ENCODE results near the gene SPECC1L.

The SPECC1L gene

DNA sequence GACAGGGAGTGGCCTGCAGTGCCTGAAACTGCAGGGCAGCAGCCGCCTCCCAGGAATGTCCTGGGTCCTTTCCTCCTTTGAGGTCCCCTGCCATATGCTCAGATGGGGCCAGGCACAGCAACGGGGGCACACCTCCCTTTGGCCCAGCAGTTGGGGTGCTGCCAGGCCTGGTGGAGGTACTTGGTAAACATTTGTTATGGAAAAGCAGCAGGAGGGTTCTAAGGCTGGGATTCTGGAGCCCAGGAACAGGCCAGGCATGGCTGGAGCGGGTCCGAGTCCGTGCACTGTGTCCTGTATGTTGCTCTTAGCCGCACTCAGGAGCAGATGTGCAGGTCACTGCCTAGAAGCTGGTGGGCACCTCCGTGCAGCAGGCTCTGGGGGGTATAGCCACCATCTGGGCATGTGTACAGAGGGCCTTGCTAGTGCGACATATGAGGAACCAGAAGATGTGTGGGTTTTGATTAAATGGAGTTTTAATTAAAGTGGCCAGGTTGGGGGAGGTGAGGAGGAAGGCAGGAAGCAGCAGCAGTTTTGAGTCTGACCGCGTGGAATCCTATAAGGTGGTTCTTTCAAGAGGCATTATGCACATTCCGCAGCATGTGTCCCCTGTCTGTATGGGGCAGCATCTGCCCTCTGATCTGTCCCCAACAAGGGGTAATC, 158.2 kb downstream of the SPECC1L start:
- no peak for DNase-seq (ENCODE audit: low spot score)

DNA sequence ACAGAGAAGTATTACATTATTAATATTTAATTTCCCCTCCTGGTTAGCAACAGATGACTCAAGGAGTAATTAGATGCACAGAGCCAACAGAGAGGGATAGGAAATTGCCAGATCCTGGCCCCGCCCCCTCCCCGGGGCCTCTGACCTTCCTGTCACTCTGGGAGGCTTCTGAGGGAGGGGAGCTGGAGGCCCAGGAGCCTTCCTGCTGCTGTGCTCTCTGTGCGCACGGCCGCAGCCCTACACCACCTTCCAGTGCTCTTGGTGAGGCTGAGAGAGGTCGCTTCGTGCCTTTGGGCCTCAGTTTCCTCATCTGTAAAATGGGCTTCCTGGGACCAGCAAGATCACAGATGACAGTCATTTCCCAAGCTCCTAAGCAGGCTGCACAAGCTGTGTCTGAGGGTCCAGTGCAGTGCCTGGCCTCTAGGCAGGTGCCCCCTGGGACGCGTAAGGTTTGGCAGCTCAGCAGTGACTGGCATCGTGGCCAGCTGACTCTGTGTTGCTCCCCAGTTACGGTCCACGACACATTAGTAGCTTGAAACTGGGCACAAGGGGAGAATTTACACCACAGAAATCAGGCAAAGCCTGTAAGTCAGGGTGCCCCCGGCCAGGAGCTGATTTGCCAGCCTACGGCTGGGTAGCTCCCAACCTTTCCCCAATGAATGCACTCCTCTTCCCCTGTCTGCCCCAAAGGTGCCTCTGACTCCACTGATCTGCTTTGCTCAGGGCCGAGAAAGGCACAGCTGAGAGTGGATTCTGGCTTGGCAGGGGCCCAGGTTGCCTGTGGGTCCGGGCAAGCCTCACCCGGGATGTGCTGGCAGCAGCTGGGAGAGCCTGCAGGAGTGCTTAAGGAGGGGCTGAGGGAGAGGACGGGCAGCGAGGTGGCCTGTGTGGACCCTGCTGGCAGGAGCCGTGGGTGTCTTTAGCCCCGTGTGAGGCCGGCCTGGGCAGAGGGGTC, 159.1 kb downstream of the SPECC1L start:
- no peak for DNase-seq (ENCODE audit: low spot score)

DNA sequence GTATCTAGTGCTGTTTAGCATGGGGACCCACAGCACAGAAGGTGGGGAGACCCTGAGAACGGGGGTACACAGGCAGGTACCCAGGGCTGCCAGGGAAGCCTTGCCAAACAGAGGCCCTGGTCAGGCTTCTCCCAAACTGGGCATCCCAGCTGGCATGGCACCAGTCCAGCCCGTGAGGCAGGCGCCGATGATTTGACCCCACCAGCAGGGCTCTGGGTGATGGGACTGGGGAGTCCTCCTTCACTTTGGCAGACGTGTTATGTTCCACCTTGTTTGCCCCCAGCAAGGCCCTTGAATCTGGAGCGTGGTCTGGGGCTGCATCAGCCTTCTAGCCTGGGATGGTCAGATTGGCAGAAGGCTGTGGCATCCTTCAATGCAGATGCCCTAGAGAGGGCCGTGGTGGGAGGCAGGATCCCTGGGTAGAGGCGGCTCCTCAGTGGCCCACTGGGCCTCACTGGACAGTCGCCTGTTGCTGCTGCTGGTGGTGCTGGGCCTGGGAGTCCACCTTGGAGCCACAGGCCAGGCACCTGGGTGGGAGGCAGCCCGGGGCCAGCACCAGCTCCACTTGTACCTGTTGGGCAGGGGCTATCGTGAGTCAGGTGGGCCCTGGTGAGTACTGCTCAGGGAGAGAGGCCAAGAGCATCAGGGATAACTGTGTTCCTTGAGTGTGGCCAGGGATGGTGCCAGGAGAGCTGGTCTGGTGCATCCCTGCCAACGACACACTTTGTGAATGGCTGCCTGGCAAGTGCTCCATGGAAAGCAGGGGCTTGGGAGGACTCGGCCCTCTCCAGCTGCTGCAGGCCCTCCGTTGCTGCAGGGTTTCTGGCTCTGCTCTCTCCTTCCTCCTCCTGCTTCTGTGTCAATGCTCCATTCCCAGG, 160.0 kb downstream of the SPECC1L start:
- DNase-seq (ENCODE audit: low spot score): no peak

DNA sequence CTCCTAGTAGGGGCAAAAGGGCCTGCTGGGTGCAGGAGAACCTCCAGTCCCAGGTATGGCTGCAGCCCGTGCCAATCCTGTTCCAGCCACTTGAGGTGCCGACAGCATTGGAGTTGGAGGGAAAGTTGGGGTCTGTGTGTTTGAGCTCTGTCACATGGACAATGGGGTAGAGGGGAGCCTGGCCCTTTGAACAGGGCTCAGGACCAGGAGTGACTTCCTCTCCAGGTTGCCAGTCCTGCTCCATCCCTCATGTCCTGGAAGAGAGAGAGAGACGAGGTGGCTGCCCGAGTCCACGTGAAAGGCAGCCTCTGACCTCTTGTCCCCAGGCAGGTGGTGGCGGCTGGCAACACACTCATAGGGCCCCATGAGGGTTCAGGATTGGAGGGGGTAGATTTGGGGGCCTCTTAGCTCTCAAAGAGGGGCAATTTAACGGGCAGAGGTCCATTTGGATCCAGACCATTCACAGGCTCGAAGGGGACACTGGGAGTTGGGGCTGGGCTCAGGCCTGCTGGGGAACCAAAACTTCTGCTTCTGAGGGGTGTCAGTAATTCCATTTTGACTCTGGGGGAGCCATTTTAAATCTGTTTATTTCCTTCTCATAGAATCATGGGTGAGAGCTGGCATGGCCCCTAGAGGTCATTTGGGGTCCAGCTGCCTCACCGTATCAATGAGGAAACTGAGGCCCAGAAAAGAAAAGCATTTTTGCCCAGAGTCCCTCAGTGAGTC, 160.8 kb downstream of the SPECC1L start:
- no peak for DNase-seq (ENCODE audit: low spot score)

DNA sequence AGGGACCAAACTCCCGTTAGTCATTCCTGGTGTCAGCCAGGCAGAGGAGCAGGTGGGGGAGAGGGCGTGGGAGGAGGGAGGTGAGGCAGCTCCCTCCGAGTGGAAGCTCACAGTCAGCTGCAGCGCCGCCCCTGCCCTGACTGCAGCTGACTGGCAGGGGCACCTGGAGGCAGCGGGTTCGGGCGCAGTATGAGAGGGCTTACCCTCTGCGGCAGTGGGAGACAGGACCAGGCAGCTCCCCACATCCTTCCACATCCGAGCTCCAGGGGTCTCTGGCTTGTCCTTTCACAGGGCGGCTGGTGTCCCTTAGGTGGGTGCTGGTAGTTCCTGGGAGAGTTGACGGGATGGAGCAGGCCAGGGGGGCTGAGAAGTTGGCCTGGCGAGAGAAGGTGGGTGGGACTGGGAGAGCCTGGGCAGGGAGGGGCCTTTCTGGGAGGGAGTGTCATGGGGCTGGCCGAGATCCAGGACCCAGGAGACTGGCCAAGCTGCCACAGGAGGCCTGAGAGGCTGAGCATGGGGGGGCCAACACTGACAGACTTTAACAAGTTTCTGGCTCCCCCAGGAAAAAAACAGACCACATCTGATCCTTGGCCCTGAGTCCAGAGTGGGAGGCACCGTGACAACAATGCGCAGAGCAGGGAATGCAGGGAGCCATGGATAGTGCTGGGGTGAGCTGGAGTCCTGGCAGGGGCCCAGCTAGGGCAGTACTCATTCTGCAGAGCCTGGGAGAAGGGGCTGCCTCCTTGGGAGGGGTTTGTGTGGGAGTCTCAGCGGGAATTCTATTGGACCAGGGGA, 161.6 kb downstream of the SPECC1L start:
- no peak for DNase-seq (ENCODE audit: low spot score)

DNA sequence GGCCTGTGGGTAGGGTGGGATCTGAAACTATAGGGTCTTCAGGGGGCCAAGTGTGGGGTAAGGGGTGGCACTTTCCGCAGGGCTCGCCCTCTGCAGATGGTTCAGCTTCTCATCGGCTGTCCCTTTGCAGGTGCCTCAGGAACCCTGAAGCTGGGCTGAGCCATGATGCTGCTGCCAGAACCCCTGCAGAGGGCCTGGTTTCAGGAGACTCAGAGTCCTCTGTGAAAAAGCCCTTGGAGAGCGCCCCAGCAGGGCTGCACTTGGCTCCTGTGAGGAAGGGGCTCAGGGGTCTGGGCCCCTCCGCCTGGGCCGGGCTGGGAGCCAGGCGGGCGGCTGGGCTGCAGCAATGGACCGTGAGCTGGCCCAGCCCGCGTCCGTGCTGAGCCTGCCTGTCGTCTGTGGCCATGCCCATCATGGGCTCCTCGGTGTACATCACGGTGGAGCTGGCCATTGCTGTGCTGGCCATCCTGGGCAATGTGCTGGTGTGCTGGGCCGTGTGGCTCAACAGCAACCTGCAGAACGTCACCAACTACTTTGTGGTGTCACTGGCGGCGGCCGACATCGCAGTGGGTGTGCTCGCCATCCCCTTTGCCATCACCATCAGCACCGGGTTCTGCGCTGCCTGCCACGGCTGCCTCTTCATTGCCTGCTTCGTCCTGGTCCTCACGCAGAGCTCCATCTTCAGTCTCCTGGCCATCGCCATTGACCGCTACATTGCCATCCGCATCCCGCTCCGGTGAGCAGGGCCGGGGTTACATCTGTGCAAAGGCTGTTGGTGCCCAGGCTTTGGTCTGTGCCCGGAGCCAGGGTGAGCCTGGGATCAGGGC, 162.6 kb downstream of the SPECC1L start:
- no peak for DNase-seq (ENCODE audit: low spot score)

DNA sequence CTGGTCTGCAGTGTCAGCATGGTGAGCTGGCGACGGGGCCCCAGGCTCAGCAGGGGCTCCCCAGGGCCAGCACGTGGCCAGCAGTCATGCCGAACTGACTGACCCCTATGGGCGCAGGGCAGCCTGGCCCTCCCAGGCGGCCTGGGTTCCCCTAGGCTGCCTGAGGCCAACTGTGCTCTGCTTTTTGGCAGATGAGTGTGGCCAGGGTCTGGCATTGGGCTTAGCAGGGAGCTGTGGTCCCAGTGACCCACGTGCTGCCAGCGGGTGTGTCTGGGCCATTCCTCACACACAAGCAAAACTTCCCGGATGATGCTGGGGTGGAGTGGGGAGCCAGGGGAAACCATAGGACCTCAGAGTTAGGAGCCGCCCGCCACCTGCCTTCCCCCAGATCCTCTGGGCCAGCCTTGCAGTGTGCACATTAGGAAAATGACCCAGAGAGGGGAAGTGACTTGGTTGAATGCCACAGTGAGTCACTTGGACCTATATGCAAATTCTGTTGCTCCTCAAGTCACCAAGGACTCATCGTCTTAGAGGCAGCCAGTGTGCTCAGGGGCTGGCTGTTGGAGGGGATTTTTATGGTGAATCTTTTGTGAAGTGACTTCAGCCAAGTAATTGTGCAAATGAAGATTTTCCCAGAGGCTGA, 163.3 kb downstream of the SPECC1L start:
- no peak for DNase-seq (ENCODE audit: low spot score)

DNA sequence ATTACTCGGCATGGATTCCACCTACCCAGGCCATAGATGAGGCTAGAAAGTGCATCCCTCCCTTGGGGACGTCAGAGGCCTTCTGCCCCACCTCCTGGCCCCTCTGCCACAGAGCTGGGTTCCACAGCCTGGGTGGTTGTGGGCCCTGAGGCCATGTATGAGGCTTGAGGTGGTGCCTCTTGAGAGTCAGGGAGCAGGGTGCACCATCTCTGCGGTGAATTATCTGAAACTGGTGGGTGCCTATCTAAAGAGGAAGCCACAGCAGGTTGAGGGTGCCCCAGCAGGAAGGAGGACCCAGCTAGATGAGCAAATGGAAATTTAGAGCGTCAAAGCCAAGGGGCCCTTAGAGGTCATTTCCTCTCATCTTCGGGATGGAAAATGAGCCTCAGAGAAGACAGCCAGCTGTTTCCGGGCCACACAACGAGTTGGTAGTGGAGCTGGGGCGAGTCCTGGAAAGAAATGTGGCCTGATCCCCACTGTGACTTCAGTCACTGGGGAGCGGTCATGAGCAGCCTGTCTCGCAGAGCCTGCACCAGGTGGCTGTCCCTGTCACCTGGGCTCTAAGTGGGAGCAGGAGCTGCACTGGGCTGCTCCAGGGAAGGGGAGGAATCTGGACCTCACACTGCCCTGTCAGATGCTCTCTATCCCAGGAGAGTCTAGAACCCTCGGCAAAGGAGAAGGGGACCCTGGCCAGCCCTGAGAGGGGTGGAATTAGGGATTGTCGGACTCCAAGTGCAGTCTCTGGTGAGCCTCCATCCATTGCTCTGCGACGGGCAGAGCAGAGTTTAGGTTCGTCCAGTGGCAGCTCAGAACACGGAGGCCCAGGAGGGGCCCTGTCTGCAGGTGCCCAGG, 164.1 kb downstream of the SPECC1L start:
- no peak for DNase-seq (ENCODE audit: low spot score)

DNA sequence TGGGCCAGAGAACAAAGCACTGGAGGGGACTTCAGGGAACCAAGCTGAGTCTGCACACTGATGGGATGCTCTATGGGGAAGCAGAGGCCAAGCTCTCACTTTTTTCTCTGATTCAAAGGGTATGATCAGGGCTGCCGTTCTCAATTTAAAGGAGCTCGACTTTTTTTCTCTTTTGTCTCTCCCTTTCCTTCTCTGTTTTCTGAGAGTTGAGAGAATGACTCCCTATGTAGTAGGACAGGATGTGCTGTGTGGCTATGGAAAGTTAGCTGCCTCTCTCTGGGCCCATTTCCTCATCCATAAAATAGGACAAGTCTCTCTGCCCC, 164.7 kb downstream of the SPECC1L start:
- DNase-seq (ENCODE audit: low spot score): no peak

DNA sequence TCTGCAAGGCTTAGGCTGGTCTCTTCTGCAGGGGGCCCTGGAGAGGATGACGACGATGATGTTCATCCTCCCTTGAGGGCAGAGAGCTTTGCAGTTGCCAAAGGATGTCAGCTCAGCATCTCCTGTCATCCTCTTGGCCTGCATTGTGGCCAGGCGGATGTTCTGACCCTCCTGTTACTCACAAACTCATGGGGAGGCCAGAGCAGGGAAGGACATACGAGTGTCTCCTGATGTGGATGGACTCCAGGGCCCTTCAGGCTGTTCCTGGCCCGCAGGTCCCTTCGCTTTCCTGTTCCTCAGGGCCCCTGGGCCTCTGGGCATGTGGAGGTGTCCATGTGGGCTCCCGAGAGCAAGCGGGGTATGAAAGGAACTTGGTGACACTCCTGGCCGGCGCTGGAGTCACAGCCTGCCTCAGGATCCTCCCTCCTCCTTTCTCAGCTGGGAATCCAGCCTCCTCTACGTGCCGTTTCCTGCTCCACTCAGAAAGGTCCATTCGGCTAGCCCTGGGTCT, 165.3 kb downstream of the SPECC1L start:
- no peak for DNase-seq (ENCODE audit: low spot score)

DNA sequence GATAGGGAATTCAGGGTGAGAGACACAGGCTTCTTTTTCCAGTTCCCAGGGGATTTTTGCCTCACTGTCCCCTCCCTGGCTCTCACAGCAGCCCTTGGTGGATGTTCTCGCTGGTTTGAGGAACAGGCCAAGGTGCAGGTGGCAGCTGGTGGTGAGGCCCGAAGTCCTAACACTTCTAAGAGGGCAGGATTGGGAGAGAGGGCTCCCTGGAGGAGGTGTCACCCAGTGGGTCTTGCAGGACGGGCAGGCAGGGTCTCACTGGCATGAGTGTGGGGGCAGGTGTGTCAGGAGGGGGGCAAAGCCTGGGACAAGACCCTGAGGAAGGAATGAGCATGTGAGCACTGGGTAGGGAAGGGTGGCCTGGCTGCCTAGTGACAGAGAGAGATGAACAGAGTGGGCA, 165.9 kb downstream of the SPECC1L start:
- no peak for DNase-seq (ENCODE audit: low spot score)

DNA sequence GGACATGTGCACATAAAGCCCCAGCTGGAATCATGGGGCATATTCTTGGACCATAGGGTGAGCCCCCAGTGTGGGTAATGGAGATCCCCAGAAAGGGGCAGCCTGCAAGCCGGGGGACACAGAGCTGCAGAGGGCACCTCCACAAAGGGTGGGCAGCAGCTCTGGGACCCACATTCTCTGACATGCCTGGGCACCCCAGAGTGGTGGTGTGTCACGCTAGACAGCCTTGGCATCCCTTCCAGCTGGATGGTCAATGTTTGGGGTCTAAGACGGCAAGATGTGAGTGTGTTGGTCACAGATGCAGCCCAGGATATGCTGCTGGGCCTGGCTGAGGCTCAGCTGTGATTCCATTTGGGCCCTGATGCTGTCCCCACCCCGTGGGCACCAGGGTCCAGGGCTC, 166.5 kb downstream of the SPECC1L start:
- DNase-seq (ENCODE audit: low spot score): no peak

DNA sequence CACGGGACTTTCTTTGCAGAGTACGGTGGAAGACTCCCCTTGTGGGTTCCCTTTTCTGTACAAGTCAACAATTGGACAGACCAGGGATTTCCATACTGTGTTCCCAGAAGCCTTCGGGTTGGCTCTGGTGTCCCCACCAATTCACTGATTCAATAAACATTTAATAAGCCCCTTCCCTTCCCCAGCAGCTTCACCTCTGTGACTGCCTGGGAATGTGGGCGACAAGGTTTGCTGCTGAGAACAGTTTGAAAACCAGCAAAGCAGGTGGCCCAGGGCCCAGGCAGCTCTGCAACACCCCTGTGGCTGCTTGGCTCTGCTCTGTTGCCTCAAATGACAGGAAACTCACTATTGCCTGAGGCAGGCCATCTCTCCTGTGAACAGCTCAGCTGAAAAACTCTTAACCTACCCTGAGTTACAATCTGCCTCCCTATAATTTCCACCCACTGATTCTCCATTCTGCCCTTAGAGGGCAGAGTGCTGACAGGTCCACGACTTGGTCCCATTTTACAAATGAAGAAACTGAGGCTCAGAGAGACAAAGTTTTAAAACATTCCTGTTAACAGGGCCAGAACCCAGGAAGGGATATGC, 167.2 kb downstream of the SPECC1L start:
- DNase-seq (ENCODE audit: low spot score): no peak

DNA sequence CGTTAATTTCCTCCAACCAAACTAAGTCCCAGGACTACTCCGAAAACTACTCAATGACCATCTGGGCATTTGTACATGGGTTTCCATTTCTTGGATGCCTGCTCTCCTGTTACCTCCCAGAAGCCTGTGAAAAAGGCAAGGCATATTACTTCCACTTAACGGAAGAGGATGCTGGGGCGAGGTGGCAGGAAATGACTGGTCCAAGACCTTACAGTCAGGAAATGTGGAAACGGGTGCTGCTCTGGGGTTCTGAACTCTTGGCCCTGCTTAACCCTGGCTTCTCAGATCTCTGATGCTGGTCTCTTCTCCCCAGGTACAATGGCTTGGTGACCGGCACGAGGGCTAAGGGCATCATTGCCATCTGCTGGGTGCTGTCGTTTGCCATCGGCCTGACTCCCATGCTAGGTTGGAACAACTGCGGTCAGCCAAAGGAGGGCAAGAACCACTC, 169.7 kb downstream of the SPECC1L start:
- no peak for DNase-seq (ENCODE audit: low spot score)

DNA sequence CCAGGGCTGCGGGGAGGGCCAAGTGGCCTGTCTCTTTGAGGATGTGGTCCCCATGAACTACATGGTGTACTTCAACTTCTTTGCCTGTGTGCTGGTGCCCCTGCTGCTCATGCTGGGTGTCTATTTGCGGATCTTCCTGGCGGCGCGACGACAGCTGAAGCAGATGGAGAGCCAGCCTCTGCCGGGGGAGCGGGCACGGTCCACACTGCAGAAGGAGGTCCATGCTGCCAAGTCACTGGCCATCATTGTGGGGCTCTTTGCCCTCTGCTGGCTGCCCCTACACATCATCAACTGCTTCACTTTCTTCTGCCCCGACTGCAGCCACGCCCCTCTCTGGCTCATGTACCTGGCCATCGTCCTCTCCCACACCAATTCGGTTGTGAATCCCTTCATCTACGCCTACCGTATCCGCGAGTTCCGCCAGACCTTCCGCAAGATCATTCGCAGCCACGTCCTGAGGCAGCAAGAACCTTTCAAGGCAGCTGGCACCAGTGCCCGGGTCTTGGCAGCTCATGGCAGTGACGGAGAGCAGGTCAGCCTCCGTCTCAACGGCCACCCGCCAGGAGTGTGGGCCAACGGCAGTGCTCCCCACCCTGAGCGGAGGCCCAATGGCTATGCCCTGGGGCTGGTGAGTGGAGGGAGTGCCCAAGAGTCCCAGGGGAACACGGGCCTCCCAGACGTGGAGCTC, 170.2 kb downstream of the SPECC1L start:
- no peak for DNase-seq (ENCODE audit: low spot score)

DNA sequence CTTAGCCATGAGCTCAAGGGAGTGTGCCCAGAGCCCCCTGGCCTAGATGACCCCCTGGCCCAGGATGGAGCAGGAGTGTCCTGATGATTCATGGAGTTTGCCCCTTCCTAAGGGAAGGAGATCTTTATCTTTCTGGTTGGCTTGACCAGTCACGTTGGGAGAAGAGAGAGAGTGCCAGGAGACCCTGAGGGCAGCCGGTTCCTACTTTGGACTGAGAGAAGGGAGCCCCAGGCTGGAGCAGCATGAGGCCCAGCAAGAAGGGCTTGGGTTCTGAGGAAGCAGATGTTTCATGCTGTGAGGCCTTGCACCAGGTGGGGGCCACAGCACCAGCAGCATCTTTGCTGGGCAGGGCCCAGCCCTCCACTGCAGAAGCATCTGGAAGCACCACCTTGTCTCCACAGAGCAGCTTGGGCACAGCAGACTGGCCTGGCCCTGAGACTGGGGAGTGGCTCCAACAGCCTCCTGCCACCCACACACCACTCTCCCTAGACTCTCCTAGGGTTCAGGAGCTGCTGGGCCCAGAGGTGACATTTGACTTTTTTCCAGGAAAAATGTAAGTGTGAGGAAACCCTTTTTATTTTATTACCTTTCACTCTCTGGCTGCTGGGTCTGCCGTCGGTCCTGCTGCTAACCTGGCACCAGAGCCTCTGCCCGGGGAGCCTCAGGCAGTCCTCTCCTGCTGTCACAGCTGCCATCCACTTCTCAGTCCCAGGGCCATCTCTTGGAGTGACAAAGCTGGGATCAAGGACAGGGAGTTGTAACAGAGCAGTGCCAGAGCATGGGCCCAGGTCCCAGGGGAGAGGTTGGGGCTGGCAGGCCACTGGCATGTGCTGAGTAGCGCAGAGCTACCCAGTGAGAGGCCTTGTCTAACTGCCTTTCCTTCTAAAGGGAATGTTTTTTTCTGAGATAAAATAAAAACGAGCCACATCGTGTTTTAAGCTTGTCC, 171.0 kb downstream of the SPECC1L start:
- no peak for DNase-seq (ENCODE audit: low spot score)
